Panc1 (cell line): ENCODE measurements around the gene CALCB. TPM values are rescaled to one million over a fixed set of nuclear protein-coding genes. Genes with fewer than 3 reads are reported as not detected.

Experiments
- ATAC-seq: fragments of 200-7000 bp; cut with Tn5 transposase; 2 replicates; pipeline ENCODE4 v1.9.1; 2020; ENCODE audit warnings: mild to moderate bottlenecking, moderate library complexity
- BruUV-seq: library from RNA; stranded (reverse); fragments of 400-500 nt; replicated peaks from 2 replicates; lab custom pipeline; 2021; lab: Mats Ljungman, UMichigan
- CTCF ChIA-PET: fragments of 300-600 bp; sonication (Branson Sonifier 250); formaldehyde crosslinking; loops from one replicate; lab custom pipeline; 2022; ENCODE audit warnings: antibody characterized with exemption; lab: Charles Lee
- POLR2A ChIA-PET: fragments of 300-600 bp; sonication (Branson Sonifier 250); formaldehyde crosslinking; loops from one replicate; lab custom pipeline; 2022; ENCODE audit warnings: antibody characterized with exemption; lab: Charles Lee
- DNase-seq: peaks from one replicate; pipeline ENCODE4 v3.0.0-alpha.2; 2010; ENCODE audit warnings: low read depth, low spot score
- H3K27ac ChIP-seq: 2 replicates; pipeline ENCODE4 v1.5.1; 2011; ENCODE audit warnings: mild to moderate bottlenecking, low read length, inconsistent platforms
- H3K27me3 ChIP-seq: fragments of 200-500 bp; sonication (Bioruptor generic); 2 replicates; pipeline ENCODE4 v1.6.0; 2014; ENCODE audit warnings: low read length, inconsistent platforms; ENCODE audit not compliant: control insufficient read depth, insufficient read depth
- H3K36me3 ChIP-seq: fragments of 200-500 bp; sonication (Bioruptor generic); 2 replicates; pipeline ENCODE4 v1.5.1; 2014; ENCODE audit warnings: inconsistent platforms, mild to moderate bottlenecking, low read length, moderate library complexity; ENCODE audit not compliant: control insufficient read depth, insufficient read depth
- H3K4me1 ChIP-seq: 2 replicates; pipeline ENCODE4 v1.5.1; 2011; ENCODE audit warnings: inconsistent platforms, mild to moderate bottlenecking, low read length, moderate library complexity; ENCODE audit not compliant: control insufficient read depth, insufficient read depth
- H3K4me3 ChIP-seq, 2 experiments: 2 replicates each; pipeline ENCODE4 v1.5.1; 2011 to 2012; ENCODE audit warnings: low read depth in 2 of 2, low read length in 2 of 2, mild to moderate bottlenecking in 2 of 2, inconsistent platforms in 1 of 2, moderate library complexity in 1 of 2
- H3K9me3 ChIP-seq: fragments of 200-500 bp; sonication (Bioruptor generic); 2 replicates; pipeline ENCODE4 v1.5.1; 2014; ENCODE audit warnings: low read depth, mild to moderate bottlenecking, inconsistent platforms, low read length, moderate library complexity; ENCODE audit not compliant: control insufficient read depth, insufficient read depth
- POLR2AphosphoS5 ChIP-seq: IDR thresholded peaks from 2 replicates; pipeline ENCODE4 v1.6.1; 2012; ENCODE audit warnings: mild to moderate bottlenecking, low read depth, low read length, moderate library complexity
- SIN3A ChIP-seq: IDR thresholded peaks from 2 replicates; pipeline ENCODE4 v1.6.1; 2012; ENCODE audit warnings: low read depth, mild to moderate bottlenecking, low read length, moderate library complexity, borderline replicate concordance; ENCODE audit not compliant: insufficient read depth
- TCF7L2 ChIP-seq: IDR thresholded peaks from 2 replicates; pipeline ENCODE4 v1.6.1; 2011; ENCODE audit warnings: mild to moderate bottlenecking, low read depth, low read length, inconsistent platforms
- in situ Hi-C: cut with HindIII; loops from 2 replicates; pipeline ENCODE4 v1.10.0; 2016; ENCODE audit warnings: low sequenced_read_pairs, low pct_unique_long_range_greater_than_20kb
- intact Hi-C: fragments of 100-400 bp; cut with micrococcal nuclease; formaldehyde crosslinking; loops from one replicate; pipeline ENCODE4 v1.10.0; 2022; ENCODE audit not compliant: unreplicated experiment
- total RNA-seq: library from RNA; stranded (reverse); gene quantifications from one replicate; pipeline ENCODE4 v1.2.1, GENCODE V29; 2021; ENCODE audit not compliant: unreplicated experiment
- TF ChIP-seq, protein P1 (sequence below), 2 experiments: IDR thresholded peaks; 2 replicates each; pipeline ENCODE4 v1.6.1; 2011 to 2012; ENCODE audit warnings: low read depth in 2 of 2, control low read depth in 1 of 2, low read length in 1 of 2, mild to moderate bottlenecking in 1 of 2, moderate library complexity in 1 of 2; ENCODE audit not compliant: insufficient read depth in 1 of 2
- TF ChIP-seq, protein P2 (sequence below): fragments of 450-650 bp; IDR thresholded peaks from 2 replicates; pipeline ENCODE4 v1.5.1; 2017; ENCODE audit warnings: mild to moderate bottlenecking

The CALCB gene
- total RNA-seq, 1 experiment from 2014 or later, result not detected

GRCh38 chr11:15057329-15057728, 16.1 kb upstream of the CALCB start:
- Histone ChIP-seq H3K4me1 (no peaks in the 10 kb centered on the region), H3K27me3 (peaks cover 2% of the 10 kb centered on the region; the same call in 1 of the 2 replicates), H3K4me3 (no peak overlapping the region), H3K27ac (no peak overlapping the region), H3K9me3 (no peaks in the 10 kb centered on the region), H3K36me3 (no peaks in the 10 kb centered on the region)
- no TSS peak for BruUV-seq
- intact Hi-C loops, result no loop called here
- CTCF ChIA-PET, result no interaction called here
- no peak for ATAC-seq
- in situ Hi-C loops, result no loop called here
- TF ChIP-seq SIN3A (no peak), TCF7L2 (no peak), POLR2AphosphoS5 (no peak)
- TF ChIP-seq, protein P1, sequence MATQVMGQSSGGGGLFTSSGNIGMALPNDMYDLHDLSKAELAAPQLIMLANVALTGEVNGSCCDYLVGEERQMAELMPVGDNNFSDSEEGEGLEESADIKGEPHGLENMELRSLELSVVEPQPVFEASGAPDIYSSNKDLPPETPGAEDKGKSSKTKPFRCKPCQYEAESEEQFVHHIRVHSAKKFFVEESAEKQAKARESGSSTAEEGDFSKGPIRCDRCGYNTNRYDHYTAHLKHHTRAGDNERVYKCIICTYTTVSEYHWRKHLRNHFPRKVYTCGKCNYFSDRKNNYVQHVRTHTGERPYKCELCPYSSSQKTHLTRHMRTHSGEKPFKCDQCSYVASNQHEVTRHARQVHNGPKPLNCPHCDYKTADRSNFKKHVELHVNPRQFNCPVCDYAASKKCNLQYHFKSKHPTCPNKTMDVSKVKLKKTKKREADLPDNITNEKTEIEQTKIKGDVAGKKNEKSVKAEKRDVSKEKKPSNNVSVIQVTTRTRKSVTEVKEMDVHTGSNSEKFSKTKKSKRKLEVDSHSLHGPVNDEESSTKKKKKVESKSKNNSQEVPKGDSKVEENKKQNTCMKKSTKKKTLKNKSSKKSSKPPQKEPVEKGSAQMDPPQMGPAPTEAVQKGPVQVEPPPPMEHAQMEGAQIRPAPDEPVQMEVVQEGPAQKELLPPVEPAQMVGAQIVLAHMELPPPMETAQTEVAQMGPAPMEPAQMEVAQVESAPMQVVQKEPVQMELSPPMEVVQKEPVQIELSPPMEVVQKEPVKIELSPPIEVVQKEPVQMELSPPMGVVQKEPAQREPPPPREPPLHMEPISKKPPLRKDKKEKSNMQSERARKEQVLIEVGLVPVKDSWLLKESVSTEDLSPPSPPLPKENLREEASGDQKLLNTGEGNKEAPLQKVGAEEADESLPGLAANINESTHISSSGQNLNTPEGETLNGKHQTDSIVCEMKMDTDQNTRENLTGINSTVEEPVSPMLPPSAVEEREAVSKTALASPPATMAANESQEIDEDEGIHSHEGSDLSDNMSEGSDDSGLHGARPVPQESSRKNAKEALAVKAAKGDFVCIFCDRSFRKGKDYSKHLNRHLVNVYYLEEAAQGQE (IDR thresholded peaks at IDR 0.05; ENCODE audit: insufficient read depth in 1 of 2, low read depth in 2 of 2, low read length in 1 of 2), result no peak
- no peak for DNase-seq
- POLR2A ChIA-PET, result no interaction called here

- Histone ChIP-seq H3K9me3 (no peaks in the 10 kb centered on the region), H3K4me3 (no peak overlapping the region), H3K27ac (no peak overlapping the region), H3K4me1 (no peaks in the 10 kb centered on the region), H3K27me3 (peaks cover 2% of the 10 kb centered on the region), H3K36me3 (no peaks in the 10 kb centered on the region)
- in situ Hi-C loops, result no loop called here
- ChIA-PET POLR2A (no interaction called here), CTCF (no interaction called here)
- intact Hi-C loops, result no loop called here
- no peak for DNase-seq
- BruUV-seq, result no TSS peak
- no peak for ATAC-seq
- TF ChIP-seq, protein P2, sequence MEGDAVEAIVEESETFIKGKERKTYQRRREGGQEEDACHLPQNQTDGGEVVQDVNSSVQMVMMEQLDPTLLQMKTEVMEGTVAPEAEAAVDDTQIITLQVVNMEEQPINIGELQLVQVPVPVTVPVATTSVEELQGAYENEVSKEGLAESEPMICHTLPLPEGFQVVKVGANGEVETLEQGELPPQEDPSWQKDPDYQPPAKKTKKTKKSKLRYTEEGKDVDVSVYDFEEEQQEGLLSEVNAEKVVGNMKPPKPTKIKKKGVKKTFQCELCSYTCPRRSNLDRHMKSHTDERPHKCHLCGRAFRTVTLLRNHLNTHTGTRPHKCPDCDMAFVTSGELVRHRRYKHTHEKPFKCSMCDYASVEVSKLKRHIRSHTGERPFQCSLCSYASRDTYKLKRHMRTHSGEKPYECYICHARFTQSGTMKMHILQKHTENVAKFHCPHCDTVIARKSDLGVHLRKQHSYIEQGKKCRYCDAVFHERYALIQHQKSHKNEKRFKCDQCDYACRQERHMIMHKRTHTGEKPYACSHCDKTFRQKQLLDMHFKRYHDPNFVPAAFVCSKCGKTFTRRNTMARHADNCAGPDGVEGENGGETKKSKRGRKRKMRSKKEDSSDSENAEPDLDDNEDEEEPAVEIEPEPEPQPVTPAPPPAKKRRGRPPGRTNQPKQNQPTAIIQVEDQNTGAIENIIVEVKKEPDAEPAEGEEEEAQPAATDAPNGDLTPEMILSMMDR, result no peak
- no peak for TF ChIP-seq SIN3A
- no peak for TF ChIP-seq POLR2AphosphoS5
- TF ChIP-seq, protein P1 (IDR thresholded peaks at IDR 0.05; ENCODE audit: insufficient read depth in 1 of 2, low read depth in 2 of 2, low read length in 1 of 2), result no peak
- no peak for TF ChIP-seq TCF7L2
Measured at GRCh38 chr11:15059132-15059915, 14.1 kb upstream of the CALCB start.
